Fibroblast of lung (primary cell): ENCODE measurements around the gene LARP1. TPM values are rescaled to one million over a fixed set of nuclear protein-coding genes. Genes with fewer than 3 reads are reported as not detected.

ENCODE experiments used
- DNase-seq, 2 donors: peaks; one replicate each; pipeline versions ENCODE4 v3.0.0 to v3.0.0-alpha.2; 2010; ENCODE audit warnings: low read depth in 2 of 2
- H2AFZ ChIP-seq: 2 replicates; pipeline ENCODE4 v1.5.1; 2012; ENCODE audit warnings: low read length, control low read depth, inconsistent platforms
- H3K27ac ChIP-seq: 2 replicates; pipeline ENCODE4 v1.5.1; 2011; ENCODE audit warnings: low read length, control low read depth; ENCODE audit not compliant: insufficient read depth
- H3K27me3 ChIP-seq: 2 replicates; pipeline ENCODE4 v1.5.1; 2011; ENCODE audit warnings: mild to moderate bottlenecking, low read length; ENCODE audit not compliant: control insufficient read depth, insufficient read depth
- H3K36me3 ChIP-seq: 2 replicates; pipeline ENCODE4 v1.5.1; 2011; ENCODE audit warnings: low read length; ENCODE audit not compliant: control insufficient read depth, insufficient read depth
- H3K4me1 ChIP-seq: 2 replicates; pipeline ENCODE4 v1.5.1; 2011; ENCODE audit warnings: low read length; ENCODE audit not compliant: control insufficient read depth, insufficient read depth; ENCODE audit errors: extremely low read depth
- H3K4me2 ChIP-seq: 2 replicates; pipeline ENCODE4 v1.5.1; 2011; ENCODE audit warnings: low read length, control low read depth; ENCODE audit not compliant: insufficient read depth; ENCODE audit errors: extremely low read depth
- H3K4me3 ChIP-seq, 4 experiments: fragments of 200-600 bp in 1 of 4; sonication (generic) in 1 of 4; replicated peaks in 1 of 4; 2 replicates each; pipeline ENCODE4 v1.5.1; 2011 to 2016; ENCODE audit warnings: low read length in 4 of 4, low read depth in 3 of 4, mild to moderate bottlenecking in 3 of 4, control low read depth in 2 of 4, inconsistent platforms in 1 of 4, mixed read lengths in 1 of 4; ENCODE audit not compliant: insufficient read depth in 1 of 4; ENCODE audit errors: control extremely low read depth in 1 of 4
- H3K79me2 ChIP-seq: 2 replicates; pipeline ENCODE4 v1.5.1; 2012; ENCODE audit warnings: mild to moderate bottlenecking, low read length, inconsistent platforms; ENCODE audit not compliant: control insufficient read depth, insufficient read depth
- H3K9ac ChIP-seq: 2 replicates; pipeline ENCODE4 v1.5.1; 2011; ENCODE audit warnings: mild to moderate bottlenecking, low read length, control low read depth; ENCODE audit not compliant: insufficient read depth
- H3K9me3 ChIP-seq: 2 replicates; pipeline ENCODE4 v1.5.1; 2012; ENCODE audit warnings: low read depth, low read length; ENCODE audit not compliant: control insufficient read depth, insufficient read depth
- H4K20me1 ChIP-seq: 2 replicates; pipeline ENCODE4 v1.5.1; 2011; ENCODE audit warnings: low read length; ENCODE audit not compliant: control insufficient read depth, insufficient read depth; ENCODE audit errors: extremely low read depth
- EZH2 ChIP-seq: IDR thresholded peaks from 2 replicates; pipeline ENCODE4 v1.5.1; 2012; ENCODE audit warnings: low read length, control low read depth, mild to moderate bottlenecking; ENCODE audit errors: missing control alignments
- polyA plus RNA-seq, 2 donors: library from polyadenylated mRNA; depleted of rRNA in 1 of 2; stranded (reverse) in 1 of 2; unstranded in 1 of 2; fragments of >200 nt; gene quantifications; 2 replicates each; pipeline ENCODE4 v1.2.1, GENCODE V29; 2011 to 2012; ENCODE audit warnings: missing spikeins in 1 of 2
- total RNA-seq: library from RNA; depleted of rRNA; stranded (reverse); fragments of >200 nt; gene quantifications from 2 replicates; pipeline ENCODE4 v1.2.1, GENCODE V29; 2014
- TF ChIP-seq, protein P1 (sequence below), 2 donors: IDR thresholded peaks in 1 of 2; conservative IDR thresholded peaks in 1 of 2; 1 replicate in 1 of 2; 2 replicates in 1 of 2; pipeline ENCODE4 v1.5.1; 2011 to 2012; ENCODE audit warnings: low read length in 2 of 2, control low read depth in 1 of 2, inconsistent platforms in 1 of 2, low read depth in 1 of 2, mild to moderate bottlenecking in 1 of 2

LARP1 gene
- total and polyA plus RNA-seq, 2 donors (not counting 1 experiment from before 2014, with no cell fraction given) = 51.0 to 81.3 TPM

DNA sequence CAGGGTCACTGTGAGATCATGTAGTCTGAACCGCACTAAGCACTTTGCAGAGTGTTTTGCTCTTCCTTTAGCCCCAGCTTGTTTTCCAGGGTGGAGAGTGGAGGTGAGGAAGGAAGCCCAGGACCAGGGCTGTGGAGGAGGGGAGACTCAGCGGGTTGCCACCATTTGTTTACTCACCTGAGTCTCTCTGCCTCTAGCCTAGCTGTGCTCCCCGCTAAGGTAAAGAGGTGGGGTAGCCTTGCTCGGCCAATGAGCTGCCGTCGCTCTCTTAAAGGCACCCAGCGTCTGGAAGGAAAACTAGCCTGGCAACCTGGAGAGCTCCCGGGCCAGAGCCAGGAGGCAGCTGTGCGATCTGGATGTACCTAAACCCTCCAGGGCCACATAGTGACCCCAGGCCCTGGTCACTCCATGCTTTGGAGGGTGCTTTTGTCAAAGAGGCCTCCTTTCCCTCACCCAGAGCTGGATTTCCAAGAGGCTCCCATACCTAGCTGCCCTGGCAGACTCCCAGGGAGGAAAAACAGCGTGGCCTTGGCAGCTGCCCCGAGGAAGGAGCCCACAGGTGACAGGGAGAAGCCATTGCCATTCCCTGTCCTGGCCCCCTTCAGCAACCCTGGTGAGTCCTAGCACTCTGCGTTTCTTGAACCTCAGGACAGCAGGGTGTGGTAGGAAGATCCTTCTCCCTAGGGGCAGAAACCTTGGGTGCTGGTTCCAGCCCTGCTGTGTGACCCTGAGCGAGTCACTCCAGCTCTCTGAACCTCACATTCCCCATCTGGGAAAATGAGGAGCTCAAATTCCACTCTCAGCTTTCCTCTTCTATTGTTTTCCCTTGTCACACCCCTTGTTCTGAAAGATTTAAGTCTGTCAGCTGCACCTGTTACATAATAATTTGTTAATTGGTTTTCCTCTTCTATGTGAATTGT lies 42.4 kb upstream of the LARP1 start:
- DNase-seq = no peak
- Histone ChIP-seq H3K9ac (no peak overlapping the region), H3K27ac (no peak overlapping the region), H4K20me1 (no peaks in the 10 kb centered on the region), H3K79me2 (no peaks in the 10 kb centered on the region), H3K4me3 (no peak overlapping the region), H3K36me3 (no peaks in the 10 kb centered on the region), H3K27me3 (no peaks in the 10 kb centered on the region), H2AFZ (no peak overlapping the region), H3K4me2 (no peak overlapping the region), H3K9me3 (no peaks in the 10 kb centered on the region), H3K4me1 (peaks cover 10% of the 10 kb centered on the region)
- TF ChIP-seq EZH2 = no peak
- TF ChIP-seq, protein P1, sequence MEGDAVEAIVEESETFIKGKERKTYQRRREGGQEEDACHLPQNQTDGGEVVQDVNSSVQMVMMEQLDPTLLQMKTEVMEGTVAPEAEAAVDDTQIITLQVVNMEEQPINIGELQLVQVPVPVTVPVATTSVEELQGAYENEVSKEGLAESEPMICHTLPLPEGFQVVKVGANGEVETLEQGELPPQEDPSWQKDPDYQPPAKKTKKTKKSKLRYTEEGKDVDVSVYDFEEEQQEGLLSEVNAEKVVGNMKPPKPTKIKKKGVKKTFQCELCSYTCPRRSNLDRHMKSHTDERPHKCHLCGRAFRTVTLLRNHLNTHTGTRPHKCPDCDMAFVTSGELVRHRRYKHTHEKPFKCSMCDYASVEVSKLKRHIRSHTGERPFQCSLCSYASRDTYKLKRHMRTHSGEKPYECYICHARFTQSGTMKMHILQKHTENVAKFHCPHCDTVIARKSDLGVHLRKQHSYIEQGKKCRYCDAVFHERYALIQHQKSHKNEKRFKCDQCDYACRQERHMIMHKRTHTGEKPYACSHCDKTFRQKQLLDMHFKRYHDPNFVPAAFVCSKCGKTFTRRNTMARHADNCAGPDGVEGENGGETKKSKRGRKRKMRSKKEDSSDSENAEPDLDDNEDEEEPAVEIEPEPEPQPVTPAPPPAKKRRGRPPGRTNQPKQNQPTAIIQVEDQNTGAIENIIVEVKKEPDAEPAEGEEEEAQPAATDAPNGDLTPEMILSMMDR (conservative IDR thresholded peaks at IDR 0.05 in 1 of 2, IDR thresholded peaks at IDR 0.05 in 1 of 2; ENCODE audit: low read depth in 1 of 2, low read length in 2 of 2) = no peak

DNA sequence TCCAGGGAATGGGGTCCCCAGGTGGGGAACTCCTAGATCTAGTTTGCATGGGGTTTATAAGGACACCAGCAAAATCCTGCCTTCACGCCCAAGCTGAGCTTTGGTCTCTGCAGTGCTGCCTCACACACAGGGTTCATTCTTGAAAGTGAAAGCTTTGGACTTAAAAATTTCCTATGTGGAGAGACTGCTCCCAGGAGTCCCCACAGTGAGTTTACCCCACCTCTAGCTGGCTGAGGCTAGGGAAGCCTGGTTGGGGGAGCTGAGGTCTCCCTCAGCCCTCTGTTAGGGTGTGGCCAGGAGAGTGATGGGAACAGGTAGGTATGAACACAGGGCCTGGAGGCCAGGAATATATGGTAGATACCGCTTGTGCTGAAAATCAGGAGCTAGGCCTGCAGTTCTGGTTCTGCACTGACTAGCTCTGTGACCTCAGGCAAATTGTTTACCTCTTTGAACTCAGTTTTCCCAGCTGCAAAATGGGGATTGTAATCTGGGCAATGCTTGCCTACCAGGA lies 41.5 kb upstream of the LARP1 start:
- Histone ChIP-seq H3K27me3 (no peaks in the 10 kb centered on the region), H3K9ac (no peak overlapping the region), H3K4me1 (peaks cover 10% of the 10 kb centered on the region), H3K27ac (no peak overlapping the region), H3K4me3 (no peak overlapping the region), H3K9me3 (no peaks in the 10 kb centered on the region), H2AFZ (no peak overlapping the region), H3K4me2 (no peak overlapping the region), H4K20me1 (no peaks in the 10 kb centered on the region), H3K79me2 (no peaks in the 10 kb centered on the region), H3K36me3 (no peaks in the 10 kb centered on the region)
- peak in 1 of 2 donors; percentile 13 for DNase-seq
- TF ChIP-seq, protein P1 (conservative IDR thresholded peaks at IDR 0.05 in 1 of 2, IDR thresholded peaks at IDR 0.05 in 1 of 2; ENCODE audit: low read depth in 1 of 2, low read length in 2 of 2) = no peak
- TF ChIP-seq EZH2 = no peak

DNA sequence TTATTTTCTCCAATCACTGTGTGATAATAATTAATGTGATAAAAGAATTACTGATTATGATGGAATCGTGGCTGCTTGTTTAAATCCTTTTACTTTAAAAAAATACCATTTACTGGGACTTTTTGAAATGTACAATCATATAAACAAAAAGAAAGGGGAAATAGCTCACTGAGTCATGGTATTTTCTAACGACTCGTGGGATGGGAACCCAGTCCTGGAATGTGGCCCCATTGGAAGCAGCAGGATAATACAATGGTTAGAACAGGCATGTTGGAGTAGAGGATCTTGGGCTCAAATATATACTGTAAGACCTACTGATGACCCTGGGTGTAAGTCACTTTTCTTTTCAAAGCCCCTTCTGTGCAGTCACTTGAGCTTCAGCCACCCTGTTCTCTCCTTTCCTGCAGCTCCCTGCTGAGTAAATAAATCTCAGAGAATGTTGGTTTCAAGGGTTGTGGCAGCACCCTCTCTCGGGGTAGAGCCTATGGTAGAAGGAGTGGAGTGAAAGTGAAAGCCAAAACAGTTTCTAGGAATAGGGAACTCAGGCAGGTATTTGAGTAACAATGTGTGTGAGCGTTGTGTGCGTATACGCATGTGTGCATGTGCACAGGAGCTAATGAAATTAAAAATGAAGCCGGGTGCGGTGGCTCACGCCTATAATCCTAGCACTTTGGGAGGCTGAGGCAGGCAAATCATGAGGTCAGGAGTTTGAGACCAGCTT lies 40.8 kb upstream of the LARP1 start:
- Histone ChIP-seq H3K79me2 (no peaks in the 10 kb centered on the region), H3K9me3 (no peaks in the 10 kb centered on the region), H3K27me3 (no peaks in the 10 kb centered on the region), H3K4me1 (peaks cover 10% of the 10 kb centered on the region), H4K20me1 (no peaks in the 10 kb centered on the region), H3K4me3 (no peak overlapping the region), H2AFZ (no peak overlapping the region), H3K9ac (no peak overlapping the region), H3K27ac (no peak overlapping the region), H3K4me2 (peak overlapping the region; percentile 39), H3K36me3 (no peaks in the 10 kb centered on the region)
- peak; percentile 29 to 47 for DNase-seq
- no peak for TF ChIP-seq EZH2
- TF ChIP-seq, protein P1 (conservative IDR thresholded peaks at IDR 0.05 in 1 of 2, IDR thresholded peaks at IDR 0.05 in 1 of 2; ENCODE audit: low read depth in 1 of 2, low read length in 2 of 2) = no peak
